Epithelial cell of esophagus (primary cell): Measurements from ENCODE around the gene PRIMPOL.

ENCODE experiments used
- DNase-seq: peaks from one replicate; pipeline ENCODE4 v3.0.0; 2010; ENCODE audit warnings: low read depth
- H3K4me3 ChIP-seq: 2 replicates; pipeline ENCODE4 v1.5.1; 2011; ENCODE audit warnings: mild to moderate bottlenecking, low read length, control low read depth
- CTCF ChIP-seq: IDR thresholded peaks from 2 replicates; pipeline ENCODE4 v1.5.1; 2011; ENCODE audit warnings: low read depth, mild to moderate bottlenecking, low read length, control low read depth, inconsistent platforms; ENCODE audit not compliant: insufficient read depth; ENCODE audit errors: missing control alignments

The PRIMPOL gene

GRCh38 chr4:184628103-184628502 is 21.4 kb upstream of the PRIMPOL start:
- H3K4me3 ChIP-seq, result no peak overlapping the region
- no peak for TF ChIP-seq CTCF
- no peak for DNase-seq

- H3K4me3 ChIP-seq, result no peak overlapping the region
- no peak for DNase-seq
- no peak for TF ChIP-seq CTCF
Measured at GRCh38 chr4:184632842-184633241, 16.7 kb upstream of the PRIMPOL start.

- no peak overlapping the region for H3K4me3 ChIP-seq
- TF ChIP-seq CTCF, result no peak
- no peak for DNase-seq
Measured at GRCh38 chr4:184635381-184635780, 14.2 kb upstream of the PRIMPOL start.

- no peak overlapping the region for H3K4me3 ChIP-seq
- DNase-seq, result no peak
- no peak for TF ChIP-seq CTCF
Measured at GRCh38 chr4:184636144-184636543, 13.4 kb upstream of the PRIMPOL start.

GRCh38 chr4:184636897-184637296 is 12.6 kb upstream of the PRIMPOL start:
- H3K4me3 ChIP-seq, result no peak overlapping the region
- no peak for DNase-seq
- no peak for TF ChIP-seq CTCF

GRCh38 chr4:184641022-184641421 is 8.5 kb upstream of the PRIMPOL start:
- no peak for DNase-seq
- no peak overlapping the region for H3K4me3 ChIP-seq
- no peak for TF ChIP-seq CTCF

- no peak overlapping the region for H3K4me3 ChIP-seq
- DNase-seq, result no peak
- TF ChIP-seq CTCF, result no peak
Measured at GRCh38 chr4:184641451-184641850, 8.1 kb upstream of the PRIMPOL start.
